HG03457 (cell line): ENCODE measurements around the gene FHIT.

ENCODE experiments used
- ATAC-seq: cut with Tn5 transposase; IDR thresholded peaks from one replicate; pipeline ENCODE4 v1.9.1; 2021; ENCODE audit warnings: moderate number of reproducible peaks; ENCODE audit not compliant: unreplicated experiment

Gene FHIT

DNA sequence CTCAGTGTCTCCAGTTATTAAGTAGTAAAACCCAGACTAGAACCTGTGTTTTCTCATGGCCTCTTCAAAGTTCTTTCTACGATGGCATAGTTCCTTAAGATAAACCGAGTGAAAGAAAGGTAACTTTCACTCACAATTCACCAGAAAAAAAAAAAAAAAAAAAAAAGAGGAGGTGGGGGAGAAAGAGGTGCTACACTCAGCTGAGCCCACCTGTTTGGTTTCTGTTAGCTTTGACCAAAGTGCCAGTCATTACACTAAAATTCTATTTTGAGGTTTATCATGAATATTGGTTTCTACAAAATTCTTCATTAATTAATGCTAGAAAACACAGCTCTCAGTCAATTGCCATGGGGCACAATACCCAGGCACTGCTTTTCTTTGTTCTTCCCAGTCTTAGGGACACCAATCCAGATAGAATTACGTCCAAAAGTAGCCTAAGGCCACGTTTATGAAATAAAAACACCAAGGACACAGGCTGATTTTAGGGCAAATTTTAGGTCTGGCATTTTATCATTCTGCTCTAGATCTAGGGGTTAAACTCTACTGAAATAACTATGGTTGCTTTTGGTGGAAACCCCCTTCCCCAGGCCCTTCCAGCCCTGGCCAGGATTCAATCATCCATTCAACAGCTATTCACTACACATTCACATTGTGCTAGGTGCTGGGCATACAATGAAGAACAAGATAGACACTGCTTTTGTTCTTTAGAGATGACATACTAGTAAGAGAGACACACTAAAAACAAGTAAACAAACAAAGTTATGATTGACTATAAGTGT is 1097.8 kb downstream of the FHIT start:
- ATAC-seq = no peak

GRCh38 chr3:60149501-60149900 is 1101.8 kb downstream of the FHIT start:
- ATAC-seq = no peak

DNA sequence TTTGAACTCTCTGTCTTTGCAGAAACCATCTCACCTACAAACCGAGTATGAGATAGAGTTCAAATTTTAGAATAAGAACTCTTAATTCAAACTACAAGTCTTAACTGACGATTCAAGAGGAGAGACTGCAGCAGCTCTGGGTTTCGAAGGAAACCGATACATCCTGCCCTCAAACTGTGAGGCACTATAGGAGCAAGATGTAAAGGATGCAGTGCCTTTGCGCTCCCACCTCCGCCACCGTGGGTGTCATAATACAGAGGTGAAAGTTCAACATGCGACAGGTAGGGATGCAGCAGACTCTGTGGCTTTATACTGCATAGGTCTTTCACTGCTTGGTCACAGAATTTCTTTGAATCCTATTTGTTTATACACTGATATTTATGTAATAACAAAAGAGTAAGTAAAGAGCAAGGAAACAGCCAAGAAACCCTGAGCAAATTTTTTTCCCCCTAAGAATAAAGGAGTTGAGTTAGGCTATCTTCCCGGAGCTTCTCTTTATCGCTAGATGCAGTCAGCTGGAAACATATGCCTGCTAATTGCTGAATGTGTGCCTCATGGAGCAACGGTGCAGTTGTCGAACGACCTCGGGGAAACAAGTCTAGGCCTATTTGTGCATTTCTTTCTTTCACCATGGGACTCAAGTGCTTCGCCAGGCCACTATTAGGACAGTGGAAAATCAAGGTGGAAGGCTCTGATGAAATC is 1103.9 kb downstream of the FHIT start:
- ATAC-seq = no peak

DNA sequence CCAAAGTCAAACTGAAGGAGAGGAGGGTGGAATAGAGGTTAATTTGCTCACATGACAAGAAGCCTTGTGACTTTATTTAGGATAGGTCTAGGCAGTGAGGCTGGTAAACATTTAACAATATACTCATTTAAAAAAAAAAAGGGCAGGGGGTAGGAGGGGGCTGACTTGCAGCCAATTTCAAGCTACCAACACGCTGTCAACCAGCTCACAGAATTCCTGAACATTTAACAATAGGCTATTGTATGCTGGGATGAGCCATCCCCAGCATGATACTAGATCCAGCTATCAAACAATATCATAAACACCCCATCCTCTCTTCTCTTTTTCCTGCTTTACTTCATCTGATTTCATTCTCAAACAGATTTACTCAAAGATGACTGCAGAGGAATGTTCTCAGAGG is 1105.1 kb downstream of the FHIT start:
- no peak for ATAC-seq

DNA sequence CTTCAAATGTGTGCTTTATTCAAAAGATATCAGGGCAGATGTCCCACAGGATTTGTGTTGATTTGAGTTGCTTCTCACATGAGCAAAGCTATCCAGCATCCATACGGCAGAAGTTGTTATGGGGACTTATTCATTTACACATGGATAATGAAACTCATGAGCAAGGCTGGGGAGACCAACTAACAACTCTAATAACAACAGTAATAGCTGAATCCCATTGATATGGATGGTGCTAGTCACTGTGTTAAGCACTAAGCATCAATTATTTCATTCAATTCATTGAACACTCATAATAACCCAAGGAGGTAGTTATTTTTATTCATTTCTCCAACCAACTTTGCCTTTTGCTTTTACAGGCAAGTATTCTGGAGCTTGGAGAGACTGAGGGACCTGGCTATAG is 1107.2 kb downstream of the FHIT start:
- no peak for ATAC-seq

- ATAC-seq = no peak
Measured at GRCh38 chr3:60142009-60142408, 1109.2 kb downstream of the FHIT start.

- ATAC-seq = no peak
Measured at GRCh38 chr3:60140160-60140559, 1111.1 kb downstream of the FHIT start.

DNA sequence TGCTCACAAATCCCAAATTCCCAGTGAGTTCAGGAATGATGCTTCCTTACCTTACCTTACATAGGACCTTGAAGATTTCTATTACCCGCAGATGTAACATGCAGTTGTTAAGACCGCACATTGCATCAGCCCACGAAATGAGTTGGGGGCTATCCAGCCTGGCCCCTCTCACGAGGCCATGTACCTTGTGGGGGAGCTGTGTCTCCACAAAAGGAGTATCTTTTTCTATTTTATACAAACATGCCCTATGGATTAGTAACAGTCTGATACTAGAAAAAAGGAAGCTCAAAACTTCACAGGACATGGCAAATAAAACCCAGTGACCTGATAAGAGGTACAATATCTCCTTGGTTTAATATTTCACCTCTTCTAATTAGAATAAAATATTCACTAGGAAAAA is 1114.7 kb downstream of the FHIT start:
- ATAC-seq = no peak

DNA sequence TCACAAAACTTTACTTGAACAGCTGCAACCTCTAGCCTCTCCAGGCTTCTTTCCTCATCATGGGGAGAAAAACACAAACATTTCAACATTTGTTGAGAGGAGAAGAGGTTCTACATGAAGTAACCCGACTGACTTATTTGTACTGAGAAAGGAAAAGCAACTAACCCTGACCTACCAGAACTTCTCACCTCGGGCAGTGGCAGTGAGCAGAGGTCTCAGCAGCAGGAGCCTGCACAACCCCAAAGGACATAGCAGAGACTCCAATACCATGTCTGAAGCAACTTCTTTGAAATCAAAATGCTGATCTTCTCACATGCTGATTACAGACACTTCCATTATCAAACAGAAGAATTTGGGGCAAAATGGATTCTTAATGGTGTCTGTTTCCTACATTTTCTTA is 1115.8 kb downstream of the FHIT start:
- ATAC-seq = no peak

DNA sequence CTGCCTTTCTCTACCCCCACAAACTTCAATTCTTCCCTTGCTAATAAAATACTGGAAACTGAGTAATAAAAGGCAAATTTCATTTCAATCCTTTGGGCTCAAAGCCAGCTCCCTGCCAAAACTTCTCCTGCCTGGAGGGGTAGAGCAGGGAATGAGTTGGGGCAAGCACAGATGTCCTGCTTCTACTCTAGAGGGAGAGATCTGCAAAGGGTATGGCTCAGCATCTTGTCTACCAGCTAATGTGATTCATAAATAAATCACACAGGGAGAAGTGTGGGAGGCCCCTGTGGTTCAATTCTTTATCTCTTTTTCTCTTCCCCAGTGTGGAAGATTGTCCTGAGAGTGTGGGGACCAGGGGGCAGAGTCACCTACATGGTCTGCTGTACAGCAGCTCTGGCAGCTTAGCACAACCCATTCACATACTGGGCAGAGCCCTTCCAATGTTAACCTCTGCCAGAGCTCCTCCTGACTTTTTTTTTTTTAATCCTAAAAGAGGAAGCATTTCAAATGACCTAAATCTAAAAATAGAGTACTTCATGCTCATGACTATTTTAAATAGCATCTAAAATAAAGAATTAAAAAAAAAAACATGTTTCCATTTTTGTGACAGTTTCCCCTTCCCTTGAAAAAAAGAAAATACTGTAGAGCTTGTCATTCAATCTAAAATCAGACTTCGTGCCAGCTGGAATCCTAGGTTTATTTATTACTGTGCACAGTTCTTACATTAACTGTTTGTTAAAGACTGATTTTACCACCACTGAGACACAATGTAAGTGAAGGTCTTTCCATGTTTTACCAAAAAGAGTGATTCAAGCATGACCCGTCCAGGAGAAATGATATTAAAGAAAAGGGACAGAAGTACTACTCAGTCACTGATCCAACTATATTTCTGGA is 1117.7 kb downstream of the FHIT start:
- ATAC-seq = no peak

DNA sequence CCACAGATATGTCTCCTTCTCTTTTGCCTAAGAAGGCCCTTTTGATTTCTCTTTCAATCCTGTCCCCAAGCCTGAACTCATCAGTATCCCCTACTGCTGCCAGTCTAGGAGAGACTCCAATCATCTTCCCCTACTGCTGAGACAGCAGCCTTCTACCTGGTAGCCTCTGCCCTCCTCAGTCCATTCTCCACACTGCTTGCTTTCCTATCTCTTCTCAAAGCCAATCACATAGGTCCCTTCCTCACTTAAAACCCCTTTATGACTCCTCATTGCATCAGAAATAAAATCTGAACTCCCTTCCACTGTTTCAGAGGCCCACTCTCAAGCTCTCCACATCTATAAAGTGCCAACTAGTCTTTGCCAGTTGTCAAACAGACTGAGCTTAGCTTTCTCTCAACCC is 1119.6 kb downstream of the FHIT start:
- ATAC-seq = no peak

DNA sequence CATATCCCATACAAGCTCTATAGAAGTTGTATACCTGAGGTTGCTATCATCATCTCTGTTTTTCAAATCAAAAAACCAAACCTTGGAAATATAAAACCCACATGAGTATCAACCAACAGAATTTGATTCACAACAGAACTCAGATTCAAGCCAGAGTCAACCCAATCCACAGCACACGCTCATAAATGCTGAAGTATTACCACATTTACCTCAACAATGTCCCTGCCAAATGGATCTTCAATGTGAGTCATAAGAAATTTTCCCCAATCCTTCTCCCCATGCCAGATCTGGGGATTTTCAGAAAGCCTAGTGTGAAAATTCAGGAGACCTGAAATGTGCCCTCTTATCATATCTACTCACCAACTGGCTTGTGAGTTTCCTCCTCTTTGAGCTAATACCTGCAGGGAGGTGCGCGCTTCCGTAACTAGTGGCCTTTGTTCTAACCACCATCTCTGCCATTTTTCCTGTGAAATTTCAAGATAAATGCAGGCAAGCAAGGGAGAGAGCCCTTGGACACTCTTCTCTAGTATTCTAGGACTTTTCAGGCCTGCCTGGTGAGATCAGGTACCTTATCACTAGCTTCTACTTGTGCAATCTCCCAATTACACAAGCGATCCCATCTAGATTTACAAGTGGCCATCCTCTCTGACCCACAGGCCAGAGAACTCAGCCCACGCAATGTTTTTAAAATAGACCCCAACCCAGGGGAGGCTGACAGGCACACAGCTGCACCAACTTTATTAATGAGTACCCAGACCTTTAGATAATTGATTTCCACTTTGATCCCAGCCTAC is 1124.5 kb downstream of the FHIT start:
- ATAC-seq = no peak

GRCh38 chr3:60125686-60126085 is 1125.6 kb downstream of the FHIT start:
- no peak for ATAC-seq

GRCh38 chr3:60120245-60120644 is 1131.0 kb downstream of the FHIT start:
- ATAC-seq = no peak

- no peak for ATAC-seq
Measured at GRCh38 chr3:60114191-60114590, 1137.1 kb downstream of the FHIT start.

DNA sequence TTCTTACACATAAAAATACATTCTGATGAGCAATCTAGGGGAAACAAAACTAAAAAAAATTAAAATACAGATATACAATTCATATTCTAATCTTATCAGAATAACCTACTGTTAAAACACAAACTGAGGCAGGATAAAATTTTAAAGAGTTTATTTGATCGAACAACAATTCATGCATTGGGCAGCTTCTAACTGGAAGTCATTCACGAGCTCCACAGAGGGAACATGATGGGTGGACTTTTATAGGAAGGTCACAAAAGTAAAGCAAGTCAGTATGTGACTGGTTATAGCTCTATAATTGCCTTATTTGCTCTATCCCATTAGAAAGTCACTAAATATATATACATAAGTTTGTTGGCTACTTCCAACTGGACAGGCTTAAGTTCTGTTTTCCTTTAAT is 1144.0 kb downstream of the FHIT start:
- no peak for ATAC-seq

DNA sequence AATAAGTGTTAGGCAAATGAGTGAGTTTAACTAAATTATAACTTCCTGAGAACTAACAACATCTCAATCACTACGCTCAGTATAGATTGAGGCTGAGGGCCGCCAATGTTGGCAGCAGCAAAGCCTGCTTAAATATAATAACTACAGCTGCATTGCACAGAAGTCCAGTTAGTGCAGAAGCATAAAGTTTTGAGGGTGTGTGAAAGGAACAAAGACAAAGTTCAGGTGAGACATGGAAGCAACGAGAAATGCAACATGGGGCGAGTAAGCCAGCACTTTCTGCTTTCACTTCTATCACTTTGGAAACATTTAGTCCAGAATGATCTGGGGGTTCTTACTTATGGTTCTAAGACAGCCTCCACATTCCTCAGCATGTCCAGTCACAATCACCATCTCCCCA is 1149.1 kb downstream of the FHIT start:
- ATAC-seq = no peak

DNA sequence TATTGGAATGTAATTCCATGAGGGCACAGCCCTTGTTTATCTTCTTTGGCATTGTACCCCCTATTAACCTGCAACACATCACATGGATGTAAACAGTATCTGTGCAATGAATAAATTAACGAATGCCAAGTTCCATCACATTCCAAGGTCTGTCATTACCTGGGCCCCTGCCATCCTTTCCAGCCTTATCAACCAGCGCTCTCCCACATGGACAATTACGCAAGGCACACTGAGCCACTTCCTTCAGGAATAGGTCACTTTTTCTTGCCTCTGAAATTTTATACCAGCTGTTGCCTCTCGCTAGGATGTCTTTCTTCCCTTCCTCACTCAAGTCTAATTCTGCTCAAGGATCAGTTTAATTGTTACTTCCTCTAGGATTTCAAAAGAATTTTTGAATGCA is 1149.6 kb downstream of the FHIT start:
- ATAC-seq = no peak

DNA sequence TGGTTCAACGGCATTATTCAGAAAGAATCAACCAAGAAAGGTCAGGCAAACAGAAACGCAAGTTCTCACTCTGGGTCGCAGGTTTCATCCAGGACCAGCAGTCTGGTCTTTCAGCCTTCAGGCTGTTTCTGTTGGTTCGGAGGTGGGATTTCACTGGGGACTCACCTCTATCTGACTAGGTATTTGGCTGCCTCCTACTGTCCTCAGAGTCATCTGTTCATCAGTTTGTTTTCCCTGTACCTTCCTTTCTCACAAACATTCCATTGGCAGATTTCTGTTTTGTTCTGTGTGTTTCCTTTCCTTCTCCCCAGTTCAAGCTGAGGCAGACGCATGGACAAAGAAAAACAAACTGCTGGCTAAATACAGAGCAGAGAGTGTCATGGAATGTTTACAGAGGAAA is 1154.8 kb downstream of the FHIT start:
- ATAC-seq = no peak

- no peak for ATAC-seq
Measured at GRCh38 chr3:60095930-60096329, 1155.3 kb downstream of the FHIT start.

- ATAC-seq = no peak
Measured at GRCh38 chr3:60095516-60095915, 1155.7 kb downstream of the FHIT start.
